ENCODE data around the gene SHROOM3.

The SHROOM3 gene

GRCh38 chr4:76572224-76572623 lies 137.2 kb downstream of the SHROOM3 start:
- no peak overlapping the region for H3K4me3 ChIP-seq (ENCODE audit: low read length in 2 of 2)
- H3K27me3 ChIP-seq (ENCODE audit: control insufficient read depth in 2 of 2, insufficient read depth in 2 of 2, low read length in 2 of 2): no peaks in the 10 kb centered on the region
- no peaks in the 10 kb centered on the region for H3K9me3 ChIP-seq (ENCODE audit: control insufficient read depth in 2 of 2, low read length in 2 of 2)
- H3K36me3 ChIP-seq (ENCODE audit: control insufficient read depth in 2 of 2, insufficient read depth in 2 of 2, low read length in 2 of 2): no peaks in the 10 kb centered on the region
- peaks cover 0 to 9% of the 10 kb centered on the region in 2 donors for H3K4me1 ChIP-seq (ENCODE audit: control insufficient read depth in 2 of 2, insufficient read depth in 2 of 2, low read length in 2 of 2)
- no peak overlapping the region for H3K9ac ChIP-seq (ENCODE audit: low read depth in 1 of 2, low read length in 2 of 2)
- H3K27ac ChIP-seq (ENCODE audit: low read depth in 2 of 2, low read length in 2 of 2): no peak overlapping the region

GRCh38 chr4:76576824-76577223 lies 141.8 kb downstream of the SHROOM3 start:
- Histone ChIP-seq H3K9ac (ENCODE audit: low read depth in 1 of 2, low read length in 2 of 2) (no peak overlapping the region), H3K36me3 (ENCODE audit: control insufficient read depth in 2 of 2, insufficient read depth in 2 of 2, low read length in 2 of 2) (no peaks in the 10 kb centered on the region), H3K4me1 (ENCODE audit: control insufficient read depth in 2 of 2, insufficient read depth in 2 of 2, low read length in 2 of 2) (peaks cover 12 to 22% of the 10 kb centered on the region in 2 donors), H3K27me3 (ENCODE audit: control insufficient read depth in 2 of 2, insufficient read depth in 2 of 2, low read length in 2 of 2) (no peaks in the 10 kb centered on the region), H3K4me3 (ENCODE audit: low read length in 2 of 2) (no peak overlapping the region), H3K9me3 (ENCODE audit: control insufficient read depth in 2 of 2, low read length in 2 of 2) (no peaks in the 10 kb centered on the region), H3K27ac (ENCODE audit: low read depth in 2 of 2, low read length in 2 of 2) (no peak overlapping the region)

GRCh38 chr4:76578002-76578560 lies 143.1 kb downstream of the SHROOM3 start:
- Histone ChIP-seq H3K4me3 (ENCODE audit: low read length in 2 of 2) (no peak overlapping the region), H3K4me1 (ENCODE audit: control insufficient read depth in 2 of 2, insufficient read depth in 2 of 2, low read length in 2 of 2) (peaks cover 13 to 22% of the 10 kb centered on the region in 2 donors), H3K9ac (ENCODE audit: low read depth in 1 of 2, low read length in 2 of 2) (no peak overlapping the region)

GRCh38 chr4:76579596-76580375 lies 144.8 kb downstream of the SHROOM3 start:
- Histone ChIP-seq H3K9ac (ENCODE audit: low read depth in 1 of 2, low read length in 2 of 2) (peak overlapping the region in 1 of 2 donors; percentile 21), H3K9me3 (ENCODE audit: control insufficient read depth in 2 of 2, low read length in 2 of 2) (no peaks in the 10 kb centered on the region), H3K27ac (ENCODE audit: low read depth in 2 of 2, low read length in 2 of 2) (peak overlapping the region; percentile 60 to 70), H3K27me3 (ENCODE audit: control insufficient read depth in 2 of 2, insufficient read depth in 2 of 2, low read length in 2 of 2) (no peaks in the 10 kb centered on the region), H3K4me3 (ENCODE audit: low read length in 2 of 2) (peak overlapping the region; percentile 38 to 73), H3K4me1 (ENCODE audit: control insufficient read depth in 2 of 2, insufficient read depth in 2 of 2, low read length in 2 of 2) (peaks cover 13 to 22% of the 10 kb centered on the region in 2 donors), H3K36me3 (ENCODE audit: control insufficient read depth in 2 of 2, insufficient read depth in 2 of 2, low read length in 2 of 2) (no peaks in the 10 kb centered on the region)

More at GRCh38 chr4:76578002-76578560, 143.1 kb downstream of the SHROOM3 start:
- Histone ChIP-seq H3K27ac (ENCODE audit: low read depth in 2 of 2, low read length in 2 of 2) (peak overlapping the region in 1 of 2 donors; percentile 27), H3K27me3 (ENCODE audit: control insufficient read depth in 2 of 2, insufficient read depth in 2 of 2, low read length in 2 of 2) (no peaks in the 10 kb centered on the region), H3K36me3 (ENCODE audit: control insufficient read depth in 2 of 2, insufficient read depth in 2 of 2, low read length in 2 of 2) (no peaks in the 10 kb centered on the region), H3K9me3 (ENCODE audit: control insufficient read depth in 2 of 2, low read length in 2 of 2) (no peaks in the 10 kb centered on the region)

GRCh38 chr4:76581077-76581962 lies 146.3 kb downstream of the SHROOM3 start:
- Histone ChIP-seq H3K27ac (ENCODE audit: low read depth in 2 of 2, low read length in 2 of 2) (peak overlapping the region; percentile 4 to 72), H3K36me3 (ENCODE audit: control insufficient read depth in 2 of 2, insufficient read depth in 2 of 2, low read length in 2 of 2) (no peaks in the 10 kb centered on the region)

GRCh38 chr4:76582074-76582816 lies 147.2 kb downstream of the SHROOM3 start:
- Histone ChIP-seq H3K9me3 (ENCODE audit: control insufficient read depth in 2 of 2, low read length in 2 of 2) (no peaks in the 10 kb centered on the region), H3K27ac (ENCODE audit: low read depth in 2 of 2, low read length in 2 of 2) (no peak overlapping the region), H3K4me1 (ENCODE audit: control insufficient read depth in 2 of 2, insufficient read depth in 2 of 2, low read length in 2 of 2) (peaks cover 13 to 24% of the 10 kb centered on the region in 2 donors), H3K9ac (ENCODE audit: low read depth in 1 of 2, low read length in 2 of 2) (no peak overlapping the region), H3K27me3 (ENCODE audit: control insufficient read depth in 2 of 2, insufficient read depth in 2 of 2, low read length in 2 of 2) (no peaks in the 10 kb centered on the region), H3K4me3 (ENCODE audit: low read length in 2 of 2) (no peak overlapping the region), H3K36me3 (ENCODE audit: control insufficient read depth in 2 of 2, insufficient read depth in 2 of 2, low read length in 2 of 2) (no peaks in the 10 kb centered on the region)

More at GRCh38 chr4:76581077-76581962, 146.3 kb downstream of the SHROOM3 start:
- no peaks in the 10 kb centered on the region for H3K9me3 ChIP-seq (ENCODE audit: control insufficient read depth in 2 of 2, low read length in 2 of 2)
- H3K4me3 ChIP-seq (ENCODE audit: low read length in 2 of 2): no peak overlapping the region
- peaks cover 13 to 24% of the 10 kb centered on the region in 2 donors for H3K4me1 ChIP-seq (ENCODE audit: control insufficient read depth in 2 of 2, insufficient read depth in 2 of 2, low read length in 2 of 2)
- H3K27me3 ChIP-seq (ENCODE audit: control insufficient read depth in 2 of 2, insufficient read depth in 2 of 2, low read length in 2 of 2): no peaks in the 10 kb centered on the region
- H3K9ac ChIP-seq (ENCODE audit: low read depth in 1 of 2, low read length in 2 of 2): peak overlapping the region in 1 of 2 donors; percentile 1

GRCh38 chr4:76582817-76583087 lies 147.7 kb downstream of the SHROOM3 start:
- Histone ChIP-seq H3K9me3 (ENCODE audit: control insufficient read depth in 2 of 2, low read length in 2 of 2) (no peaks in the 10 kb centered on the region), H3K36me3 (ENCODE audit: control insufficient read depth in 2 of 2, insufficient read depth in 2 of 2, low read length in 2 of 2) (no peaks in the 10 kb centered on the region), H3K4me1 (ENCODE audit: control insufficient read depth in 2 of 2, insufficient read depth in 2 of 2, low read length in 2 of 2) (peaks cover 13 to 24% of the 10 kb centered on the region in 2 donors), H3K27ac (ENCODE audit: low read depth in 2 of 2, low read length in 2 of 2) (no peak overlapping the region), H3K4me3 (ENCODE audit: low read length in 2 of 2) (no peak overlapping the region), H3K9ac (ENCODE audit: low read depth in 1 of 2, low read length in 2 of 2) (no peak overlapping the region), H3K27me3 (ENCODE audit: control insufficient read depth in 2 of 2, insufficient read depth in 2 of 2, low read length in 2 of 2) (no peaks in the 10 kb centered on the region)

- H3K9ac ChIP-seq (ENCODE audit: low read depth in 1 of 2, low read length in 2 of 2): no peak overlapping the region
- peak overlapping the region in 1 of 2 donors; percentile 2 for H3K27ac ChIP-seq (ENCODE audit: low read depth in 2 of 2, low read length in 2 of 2)
- no peaks in the 10 kb centered on the region for H3K9me3 ChIP-seq (ENCODE audit: control insufficient read depth in 2 of 2, low read length in 2 of 2)
- peaks cover 18 to 34% of the 10 kb centered on the region in 2 donors for H3K4me1 ChIP-seq (ENCODE audit: control insufficient read depth in 2 of 2, insufficient read depth in 2 of 2, low read length in 2 of 2)
- no peak overlapping the region for H3K4me3 ChIP-seq (ENCODE audit: low read length in 2 of 2)
- no peaks in the 10 kb centered on the region for H3K27me3 ChIP-seq (ENCODE audit: control insufficient read depth in 2 of 2, insufficient read depth in 2 of 2, low read length in 2 of 2)
- H3K36me3 ChIP-seq (ENCODE audit: control insufficient read depth in 2 of 2, insufficient read depth in 2 of 2, low read length in 2 of 2): peaks cover 0 to 2% of the 10 kb centered on the region in 2 donors
These were observed 149.5 kb downstream of the SHROOM3 start for GRCh38 chr4:76584241-76585152.

GRCh38 chr4:76585272-76585671 lies 150.2 kb downstream of the SHROOM3 start:
- Histone ChIP-seq H3K27me3 (ENCODE audit: control insufficient read depth in 2 of 2, insufficient read depth in 2 of 2, low read length in 2 of 2) (no peaks in the 10 kb centered on the region), H3K4me3 (ENCODE audit: low read length in 2 of 2) (peak overlapping the region in 1 of 2 donors; percentile 84), H3K36me3 (ENCODE audit: control insufficient read depth in 2 of 2, insufficient read depth in 2 of 2, low read length in 2 of 2) (peaks cover 0 to 2% of the 10 kb centered on the region in 2 donors), H3K4me1 (ENCODE audit: control insufficient read depth in 2 of 2, insufficient read depth in 2 of 2, low read length in 2 of 2) (peaks cover 24 to 37% of the 10 kb centered on the region in 2 donors), H3K27ac (ENCODE audit: low read depth in 2 of 2, low read length in 2 of 2) (peak overlapping the region; percentile 87 to 98), H3K9ac (ENCODE audit: low read depth in 1 of 2, low read length in 2 of 2) (peak overlapping the region in 1 of 2 donors; percentile 95), H3K9me3 (ENCODE audit: control insufficient read depth in 2 of 2, low read length in 2 of 2) (no peaks in the 10 kb centered on the region)
